Muscle layer of duodenum (tissue), 2 donors: ENCODE measurements around the gene ZBTB42.

Experiments
- H3K27ac ChIP-seq: one replicate; pipeline ENCODE4 v1.7.0; 2013; ENCODE audit warnings: mild to moderate bottlenecking, low read length
- H3K27me3 ChIP-seq: one replicate; pipeline ENCODE4 v1.7.0; 2013; ENCODE audit warnings: low read depth, mild to moderate bottlenecking, control low read depth, low read length
- H3K36me3 ChIP-seq, 2 donors: one replicate each; pipeline ENCODE4 v1.7.0; 2013; ENCODE audit warnings: low read length in 2 of 2, control low read depth in 1 of 2, mild to moderate bottlenecking in 1 of 2; ENCODE audit not compliant: insufficient read depth in 2 of 2, control insufficient read depth in 1 of 2
- H3K4me1 ChIP-seq, 2 donors: one replicate each; pipeline ENCODE4 v1.7.0; 2013; ENCODE audit warnings: low read length in 2 of 2, mild to moderate bottlenecking in 2 of 2, control low read depth in 1 of 2, moderate library complexity in 1 of 2; ENCODE audit not compliant: insufficient read depth in 2 of 2, control insufficient read depth in 1 of 2
- H3K4me3 ChIP-seq, 2 donors: one replicate each; pipeline ENCODE4 v1.7.0; 2013; ENCODE audit warnings: low read length in 2 of 2, low read depth in 1 of 2, mild to moderate bottlenecking in 1 of 2
- H3K9me3 ChIP-seq, 2 donors: one replicate each; pipeline ENCODE4 v1.7.0; 2013; ENCODE audit warnings: low read length in 2 of 2, control low read depth in 1 of 2, mild to moderate bottlenecking in 1 of 2; ENCODE audit not compliant: control insufficient read depth in 1 of 2
- donor health status: healthy.

Gene ZBTB42

DNA sequence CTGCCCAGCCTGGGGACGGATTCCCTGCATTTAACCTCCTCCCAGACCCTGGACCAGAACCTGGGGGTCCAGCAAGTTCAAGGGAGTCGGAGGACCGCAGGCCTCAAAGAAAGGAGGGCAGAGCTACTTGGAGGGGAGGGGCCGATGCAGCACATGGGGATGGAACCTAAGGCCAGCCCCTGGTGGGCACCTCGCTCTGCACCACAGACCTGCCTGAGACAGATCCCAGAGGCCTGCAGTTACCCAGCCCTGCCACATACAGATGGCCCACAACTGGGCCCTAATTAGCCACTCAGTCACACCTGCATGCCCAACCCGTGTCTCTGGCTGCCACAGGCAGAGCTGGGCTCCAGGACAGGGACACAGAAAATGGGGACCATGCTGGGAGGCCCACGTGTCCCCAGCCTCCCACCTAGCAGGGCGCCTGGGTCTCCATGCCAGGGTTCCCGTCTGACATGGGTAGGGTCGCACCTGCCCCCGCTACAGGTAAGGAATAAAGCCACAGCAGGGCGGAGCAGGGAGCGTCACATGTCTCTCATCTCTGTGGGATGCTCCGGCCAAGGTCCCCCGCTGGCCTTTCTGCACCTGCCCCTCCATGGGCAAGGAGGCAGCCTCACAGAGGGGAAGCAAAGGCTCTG, 22.1 kb upstream of the ZBTB42 start:
- peaks cover 0 to 7% of the 10 kb centered on the region in 2 donors for H3K4me1 ChIP-seq
- peaks cover 3 to 30% of the 10 kb centered on the region in 2 donors for H3K36me3 ChIP-seq
- no peak overlapping the region for H3K4me3 ChIP-seq
- H3K27ac ChIP-seq: no peak overlapping the region
- no peaks in the 10 kb centered on the region for H3K27me3 ChIP-seq
- H3K9me3 ChIP-seq: no peaks in the 10 kb centered on the region

DNA sequence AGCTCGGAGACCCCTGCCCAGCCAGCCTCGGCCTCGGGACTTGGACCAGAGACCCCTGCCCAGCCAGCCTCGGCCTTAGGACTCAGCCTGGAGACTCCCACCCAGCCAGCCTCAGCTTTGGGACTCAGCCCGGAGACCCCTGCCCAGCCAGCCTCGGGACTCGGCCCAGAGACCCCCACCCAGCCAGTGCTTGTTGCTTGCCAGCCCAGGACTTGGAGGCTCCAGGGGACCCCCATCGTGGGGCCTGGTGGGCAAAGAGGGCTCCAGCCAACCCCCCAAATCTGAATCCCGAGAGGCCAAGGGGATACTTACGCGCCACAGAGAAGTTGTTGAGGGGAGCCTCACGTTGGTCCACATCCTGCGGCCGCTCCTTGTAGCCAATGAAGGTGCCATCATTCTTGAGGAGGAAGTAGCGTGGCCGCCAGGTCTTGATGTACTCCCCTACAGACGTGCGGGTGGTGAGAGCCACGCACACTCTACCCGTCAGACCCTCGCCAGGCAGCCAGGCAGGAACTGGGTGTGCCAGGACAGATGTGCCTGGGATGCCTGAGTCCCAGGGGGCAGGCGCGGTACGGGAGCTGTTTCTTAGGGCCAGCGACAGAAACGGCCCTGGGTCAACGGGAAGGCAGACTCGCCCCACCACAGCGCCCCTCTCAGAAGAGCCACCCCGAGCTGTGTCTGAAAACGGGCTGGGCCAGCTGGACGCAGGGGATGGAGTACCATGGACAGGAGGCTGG, 21.0 kb upstream of the ZBTB42 start:
- Histone ChIP-seq H3K4me3 (no peak overlapping the region), H3K36me3 (peaks cover 3 to 20% of the 10 kb centered on the region in 2 donors), H3K27ac (no peak overlapping the region), H3K9me3 (no peaks in the 10 kb centered on the region), H3K4me1 (peaks cover 0 to 12% of the 10 kb centered on the region in 2 donors), H3K27me3 (no peaks in the 10 kb centered on the region)

DNA sequence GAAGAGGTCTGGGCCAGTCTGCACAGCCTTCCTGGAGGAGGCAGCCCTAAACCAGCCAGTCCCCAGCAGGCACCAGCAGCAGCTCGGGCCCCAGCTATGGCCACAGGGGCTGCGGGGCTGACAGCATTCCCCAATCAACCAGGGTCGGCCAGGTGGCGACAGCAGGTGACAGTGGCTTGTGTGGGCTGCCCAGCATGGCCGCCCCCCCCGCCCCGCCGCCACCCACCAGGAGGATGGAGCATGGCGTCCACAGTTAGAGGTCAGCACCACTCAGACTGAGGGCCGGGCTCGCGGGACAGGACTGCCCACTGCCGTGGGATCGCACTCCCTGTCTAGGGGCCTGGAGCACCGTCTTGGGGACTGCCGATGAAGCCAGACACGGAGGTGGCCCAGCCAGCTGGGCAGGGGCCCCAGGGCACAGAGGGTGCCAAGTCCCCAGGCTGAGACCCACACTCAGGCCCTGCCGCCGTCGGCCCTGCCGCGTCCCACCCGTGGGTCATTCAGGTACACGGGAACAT, 20.3 kb upstream of the ZBTB42 start:
- Histone ChIP-seq H3K27me3 (no peaks in the 10 kb centered on the region), H3K9me3 (no peaks in the 10 kb centered on the region), H3K4me1 (peaks cover 0 to 18% of the 10 kb centered on the region in 2 donors), H3K27ac (no peak overlapping the region), H3K4me3 (no peak overlapping the region), H3K36me3 (peaks cover 3 to 13% of the 10 kb centered on the region in 2 donors)

DNA sequence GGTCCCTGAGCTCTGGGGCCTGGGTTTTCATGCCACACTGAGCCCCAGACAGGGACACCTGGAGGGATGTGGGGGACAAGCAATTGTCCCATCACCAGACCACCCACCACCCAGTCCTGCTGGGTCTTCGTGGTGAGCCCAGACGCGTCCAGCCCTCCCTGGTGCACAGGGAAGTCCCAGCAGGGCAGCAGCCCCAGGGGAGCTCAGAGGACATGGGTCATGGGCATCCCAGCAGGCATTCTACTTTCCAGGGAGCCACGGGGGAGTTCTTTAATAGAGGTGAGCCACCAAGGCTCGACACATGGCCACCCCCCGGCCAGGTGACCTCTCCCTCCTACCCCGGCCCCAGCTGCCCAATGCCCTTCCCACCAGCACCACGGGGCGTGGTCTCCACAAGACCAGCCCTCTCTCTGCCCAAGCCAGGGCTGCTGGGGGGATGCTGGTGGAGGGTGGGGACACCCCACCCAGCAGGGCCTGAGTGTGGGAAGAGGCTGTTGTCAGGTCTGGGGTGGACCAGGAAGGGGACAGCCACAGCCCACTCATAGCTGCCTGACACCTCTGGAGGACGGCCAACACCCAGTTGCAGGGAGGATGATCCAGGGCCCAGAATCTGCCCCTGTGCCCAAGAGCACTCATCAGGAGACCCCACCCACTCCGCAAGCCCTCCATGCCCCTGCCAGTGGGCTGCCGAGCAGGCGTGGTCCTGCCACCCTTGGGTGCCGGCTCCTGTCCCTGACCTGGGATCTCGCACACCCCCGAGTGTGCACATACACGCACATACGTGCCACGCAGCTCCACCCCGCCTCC, 19.4 kb upstream of the ZBTB42 start:
- no peak overlapping the region for H3K27ac ChIP-seq
- peaks cover 0 to 18% of the 10 kb centered on the region in 2 donors for H3K4me1 ChIP-seq
- no peaks in the 10 kb centered on the region for H3K9me3 ChIP-seq
- no peaks in the 10 kb centered on the region for H3K27me3 ChIP-seq
- no peak overlapping the region for H3K4me3 ChIP-seq
- H3K36me3 ChIP-seq: peaks cover 3 to 12% of the 10 kb centered on the region in 2 donors

DNA sequence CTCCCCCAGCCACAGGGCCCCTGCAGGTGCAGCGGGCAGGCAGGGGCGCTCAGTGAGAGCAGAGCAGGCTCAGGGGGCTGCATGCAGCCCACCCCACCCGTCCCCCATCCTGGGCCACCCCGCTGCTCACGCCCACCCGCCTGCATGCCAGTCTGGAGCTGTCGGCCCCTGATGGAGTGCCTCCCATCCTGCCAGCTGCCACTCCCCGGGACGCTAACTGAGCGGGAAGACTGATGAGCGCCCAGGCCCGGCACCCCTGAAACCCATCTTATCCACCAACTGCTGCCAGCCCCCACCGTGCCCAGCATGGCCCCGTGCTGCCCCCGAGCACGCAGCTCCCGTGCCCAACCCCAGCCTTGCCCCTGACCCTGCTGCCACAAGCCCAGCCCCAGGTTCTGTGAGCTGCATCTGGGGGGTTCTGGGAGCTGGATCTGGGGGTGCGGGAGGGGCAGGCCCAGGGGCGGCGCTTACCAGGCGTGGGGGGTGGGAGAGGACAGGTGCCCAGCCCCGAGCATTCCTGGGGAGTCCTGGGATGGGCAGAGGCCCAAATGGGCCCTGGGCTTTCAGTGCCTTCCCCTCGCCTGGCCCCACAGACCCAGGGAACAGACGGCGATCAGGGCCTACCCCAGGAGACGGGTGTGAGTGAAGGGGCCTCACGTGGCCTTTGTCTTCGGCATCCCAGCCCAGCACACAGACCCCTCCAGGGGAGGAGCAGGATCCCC, 18.7 kb upstream of the ZBTB42 start:
- peaks cover 3 to 4% of the 10 kb centered on the region in 2 donors for H3K36me3 ChIP-seq
- no peaks in the 10 kb centered on the region for H3K9me3 ChIP-seq
- H3K4me3 ChIP-seq: no peak overlapping the region
- H3K4me1 ChIP-seq: peaks cover 0 to 25% of the 10 kb centered on the region in 2 donors
- no peaks in the 10 kb centered on the region for H3K27me3 ChIP-seq
- H3K27ac ChIP-seq: no peak overlapping the region

DNA sequence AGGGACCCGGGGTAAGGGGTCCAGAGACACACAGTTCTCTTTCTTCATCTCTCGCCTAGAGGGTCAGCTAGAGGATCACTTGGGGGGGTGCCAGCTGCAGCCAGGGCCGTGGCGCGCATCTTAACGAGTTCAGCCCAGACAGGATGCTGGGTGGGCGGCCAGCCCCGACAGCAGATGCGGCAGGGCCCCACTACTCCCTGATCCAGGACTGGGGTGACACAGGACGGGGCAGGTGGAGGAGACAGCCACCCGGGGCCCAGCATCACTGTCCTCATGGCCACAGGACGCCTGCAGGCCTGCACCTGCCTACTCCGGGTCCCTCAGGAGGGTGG, 18.1 kb upstream of the ZBTB42 start:
- no peaks in the 10 kb centered on the region for H3K9me3 ChIP-seq
- H3K27me3 ChIP-seq: no peaks in the 10 kb centered on the region
- H3K4me1 ChIP-seq: peaks cover 0 to 28% of the 10 kb centered on the region in 2 donors
- H3K4me3 ChIP-seq: no peak overlapping the region
- no peak overlapping the region for H3K27ac ChIP-seq
- H3K36me3 ChIP-seq: peaks cover 3 to 4% of the 10 kb centered on the region in 2 donors

DNA sequence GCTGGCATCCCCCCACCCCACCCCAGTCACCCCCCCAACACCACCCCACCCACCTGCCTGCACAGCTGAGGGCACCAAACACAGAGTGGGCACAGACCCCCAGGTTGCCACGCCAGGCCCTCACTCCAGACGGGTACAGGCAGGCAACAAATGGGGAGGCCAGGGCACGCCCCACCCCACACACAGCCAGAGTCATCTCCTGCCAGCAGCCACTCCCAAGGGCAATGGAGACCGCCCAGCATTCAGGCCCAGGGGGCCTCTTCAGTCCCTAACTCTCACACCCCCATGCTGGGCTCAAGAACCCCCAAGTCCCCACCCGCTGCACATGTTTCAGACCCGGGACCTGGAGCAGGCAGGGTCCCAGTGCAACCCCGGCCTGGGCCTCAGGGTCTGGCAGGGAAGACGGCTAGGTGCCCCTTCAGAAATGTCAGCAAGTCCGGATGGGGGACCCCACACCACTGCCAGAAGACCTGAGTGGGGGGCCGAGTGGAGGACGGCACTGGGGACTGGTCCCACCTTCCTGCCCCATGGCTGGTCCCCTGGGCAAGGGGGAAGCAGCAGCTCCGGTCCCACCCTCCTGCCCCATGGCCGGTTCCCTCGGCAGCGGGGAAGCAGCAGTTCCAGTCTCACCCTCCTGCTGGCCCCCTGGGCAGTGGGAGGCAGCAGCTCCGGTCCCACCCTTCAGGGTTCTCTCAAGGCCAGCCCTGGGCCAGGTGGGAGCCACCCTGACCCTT, 17.2 kb upstream of the ZBTB42 start:
- Histone ChIP-seq H3K27ac (no peak overlapping the region), H3K9me3 (no peaks in the 10 kb centered on the region), H3K4me3 (no peak overlapping the region), H3K4me1 (peaks cover 0 to 37% of the 10 kb centered on the region in 2 donors), H3K36me3 (peaks cover 3 to 4% of the 10 kb centered on the region in 2 donors), H3K27me3 (no peaks in the 10 kb centered on the region)

DNA sequence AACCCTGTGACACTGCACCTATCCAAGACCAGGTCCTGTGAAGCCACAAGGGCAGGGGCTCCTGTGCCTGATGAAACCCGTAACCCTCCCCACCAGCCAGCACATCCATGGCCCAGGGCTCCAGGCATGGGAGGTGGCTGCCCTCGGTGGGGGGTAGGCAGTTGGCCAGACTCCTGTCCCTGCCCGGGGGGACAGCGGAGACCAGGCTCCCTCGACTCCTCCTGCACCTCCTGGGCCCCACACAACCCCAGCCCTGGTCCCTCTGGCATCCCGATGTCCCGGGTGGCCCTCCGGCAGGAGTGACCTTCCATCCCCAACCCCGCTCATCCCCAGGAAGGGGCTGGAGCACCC, 16.7 kb upstream of the ZBTB42 start:
- Histone ChIP-seq H3K27ac (no peak overlapping the region), H3K27me3 (no peaks in the 10 kb centered on the region), H3K4me1 (peaks cover 0 to 37% of the 10 kb centered on the region in 2 donors), H3K9me3 (no peaks in the 10 kb centered on the region), H3K36me3 (peaks cover 4 to 5% of the 10 kb centered on the region in 2 donors), H3K4me3 (no peak overlapping the region)

DNA sequence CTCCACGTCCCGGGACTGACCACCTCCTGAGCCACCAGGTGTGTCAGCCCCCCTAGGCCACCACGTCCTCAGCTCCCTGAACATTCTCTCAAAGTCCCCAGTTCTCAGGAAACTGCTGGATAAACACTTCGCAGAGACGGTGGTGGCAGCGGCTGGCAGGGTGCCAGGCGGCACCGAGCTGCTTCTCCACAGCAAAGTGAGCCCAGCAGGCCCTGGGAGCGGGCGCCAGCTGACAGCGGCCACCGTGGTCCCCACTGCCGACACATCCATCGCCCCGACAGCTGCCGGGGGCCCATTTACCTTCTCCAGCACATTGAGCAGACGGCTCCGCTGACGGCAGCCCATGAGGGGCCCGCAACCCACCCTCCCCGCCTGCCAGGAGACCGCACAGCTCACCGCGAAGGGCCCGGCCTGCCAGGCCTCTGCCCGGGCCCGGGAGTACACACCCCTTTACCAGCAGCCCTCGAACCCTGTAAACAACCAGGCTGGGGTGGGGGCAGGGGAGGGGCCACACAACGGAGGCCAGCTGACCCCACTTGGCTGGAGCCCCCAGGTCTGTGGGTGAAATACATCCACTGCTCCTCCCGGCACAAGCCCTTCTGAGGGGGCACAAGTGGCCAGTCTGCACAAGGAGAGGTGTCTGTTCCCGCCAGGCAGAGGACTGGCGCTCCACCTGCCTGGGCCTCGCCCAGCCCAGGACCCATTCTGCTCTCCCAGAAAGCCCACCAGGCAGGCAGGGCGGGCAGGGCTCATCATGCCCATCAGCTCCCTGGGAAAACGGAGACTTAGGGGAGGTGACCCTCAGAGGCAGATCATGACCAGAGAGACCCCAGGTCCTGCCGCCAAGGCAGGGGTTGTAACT, 15.8 kb upstream of the ZBTB42 start:
- Histone ChIP-seq H3K27me3 (no peaks in the 10 kb centered on the region), H3K4me3 (no peak overlapping the region), H3K9me3 (no peaks in the 10 kb centered on the region), H3K36me3 (peaks cover 0 to 7% of the 10 kb centered on the region in 2 donors), H3K4me1 (peaks cover 0 to 37% of the 10 kb centered on the region in 2 donors), H3K27ac (no peak overlapping the region)

DNA sequence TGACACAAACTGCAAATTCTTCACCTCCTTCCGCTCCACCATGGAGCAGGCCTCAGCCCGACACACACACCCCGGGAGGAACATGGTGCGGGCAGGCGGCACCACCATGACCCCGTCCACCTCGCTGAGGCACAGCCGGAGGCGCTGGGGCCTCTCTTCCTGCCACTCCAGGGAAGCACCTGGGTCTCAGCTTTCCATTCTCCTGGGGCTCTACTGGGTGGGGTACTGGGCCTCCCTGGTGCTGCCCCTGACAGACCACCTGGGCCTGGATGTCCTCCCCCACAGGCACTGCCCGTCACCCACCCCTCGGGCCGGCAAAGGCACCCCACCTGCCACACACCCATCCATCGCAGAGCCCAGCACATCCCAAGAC, 15.2 kb upstream of the ZBTB42 start:
- Histone ChIP-seq H3K36me3 (peaks cover 5 to 6% of the 10 kb centered on the region in 2 donors), H3K27me3 (no peaks in the 10 kb centered on the region), H3K4me1 (peaks cover 0 to 37% of the 10 kb centered on the region in 2 donors), H3K9me3 (no peaks in the 10 kb centered on the region), H3K27ac (no peak overlapping the region), H3K4me3 (no peak overlapping the region)
